C4-2B (cell line): Measurements from ENCODE around the gene XPO6.

Experiments
- ZFX ChIP-seq: fragments of 450-650 bp; IDR thresholded peaks from 2 replicates; pipeline ENCODE4 v1.6.1; 2017
- TF ChIP-seq, protein P1 (sequence below): fragments of 450-650 bp; conservative IDR thresholded peaks from 2 replicates; pipeline ENCODE4 v1.5.1; 2017; ENCODE audit warnings: mild to moderate bottlenecking

DNA sequence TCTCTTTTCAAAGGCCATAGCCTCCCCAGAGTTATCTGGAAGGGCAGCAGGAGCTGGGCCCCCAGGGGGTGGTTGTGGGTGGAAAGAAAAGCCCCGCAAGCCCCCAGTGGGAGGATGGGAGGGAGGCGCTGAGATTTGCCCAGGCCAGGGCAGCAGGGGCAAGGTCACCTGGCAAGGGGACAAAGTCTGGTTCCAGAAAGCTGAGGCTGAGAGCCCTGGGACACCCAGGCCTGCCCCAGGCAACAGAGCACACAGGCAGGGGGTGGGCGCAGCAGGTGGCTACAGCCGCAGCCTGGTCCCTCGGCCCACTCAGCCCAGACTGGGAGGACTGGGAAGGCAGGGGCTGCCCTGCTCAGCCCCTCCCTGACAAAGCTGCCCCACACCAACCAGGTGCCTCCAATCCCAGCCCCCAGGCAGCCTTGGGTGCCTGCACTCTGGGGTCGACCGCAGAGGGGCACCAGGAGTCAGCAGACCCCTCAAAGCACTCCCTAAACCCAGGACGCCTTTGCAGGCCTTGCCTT, 124.6 kb downstream of the XPO6 start:
- TF ChIP-seq, protein P1, sequence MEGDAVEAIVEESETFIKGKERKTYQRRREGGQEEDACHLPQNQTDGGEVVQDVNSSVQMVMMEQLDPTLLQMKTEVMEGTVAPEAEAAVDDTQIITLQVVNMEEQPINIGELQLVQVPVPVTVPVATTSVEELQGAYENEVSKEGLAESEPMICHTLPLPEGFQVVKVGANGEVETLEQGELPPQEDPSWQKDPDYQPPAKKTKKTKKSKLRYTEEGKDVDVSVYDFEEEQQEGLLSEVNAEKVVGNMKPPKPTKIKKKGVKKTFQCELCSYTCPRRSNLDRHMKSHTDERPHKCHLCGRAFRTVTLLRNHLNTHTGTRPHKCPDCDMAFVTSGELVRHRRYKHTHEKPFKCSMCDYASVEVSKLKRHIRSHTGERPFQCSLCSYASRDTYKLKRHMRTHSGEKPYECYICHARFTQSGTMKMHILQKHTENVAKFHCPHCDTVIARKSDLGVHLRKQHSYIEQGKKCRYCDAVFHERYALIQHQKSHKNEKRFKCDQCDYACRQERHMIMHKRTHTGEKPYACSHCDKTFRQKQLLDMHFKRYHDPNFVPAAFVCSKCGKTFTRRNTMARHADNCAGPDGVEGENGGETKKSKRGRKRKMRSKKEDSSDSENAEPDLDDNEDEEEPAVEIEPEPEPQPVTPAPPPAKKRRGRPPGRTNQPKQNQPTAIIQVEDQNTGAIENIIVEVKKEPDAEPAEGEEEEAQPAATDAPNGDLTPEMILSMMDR = no peak
- no peak for TF ChIP-seq ZFX
